Ectodermal cell (in vitro differentiated cells): ENCODE data around the gene SDHB. TPM values are rescaled to one million over a fixed set of nuclear protein-coding genes. Genes with fewer than 3 reads are reported as not detected.

Source experiments
- H3K27ac ChIP-seq: 2 replicates; pipeline ENCODE4 v1.7.0; 2013; ENCODE audit warnings: mild to moderate bottlenecking, low read depth, low read length; ENCODE audit not compliant: insufficient read depth, poor library complexity, severe bottlenecking
- H3K27me3 ChIP-seq: 2 replicates; pipeline ENCODE4 v1.7.0; 2013; ENCODE audit warnings: mild to moderate bottlenecking, low read length; ENCODE audit not compliant: insufficient read depth, control insufficient read depth, poor library complexity, severe bottlenecking
- H3K36me3 ChIP-seq: one replicate; pipeline ENCODE4 v1.7.0; 2013; ENCODE audit warnings: low read length; ENCODE audit not compliant: control insufficient read depth, insufficient read depth
- H3K4me1 ChIP-seq: one replicate; pipeline ENCODE4 v1.7.0; 2013; ENCODE audit warnings: low read length; ENCODE audit not compliant: control insufficient read depth, insufficient read depth
- H3K4me3 ChIP-seq: 2 replicates; pipeline ENCODE4 v1.7.0; 2013; ENCODE audit warnings: low read depth, low read length, control low read depth; ENCODE audit not compliant: insufficient read depth
- H3K9me3 ChIP-seq: 2 replicates; pipeline ENCODE4 v1.7.0; 2013; ENCODE audit warnings: mild to moderate bottlenecking, low read length, moderate library complexity; ENCODE audit not compliant: control insufficient read depth
- WGBS, 2 experiments: methylation state at CpG; one replicate each; pipeline ENCODE4 v1.1.7; 2013; ENCODE audit warnings: missing lambda C conversion rate in 2 of 2; 5-methylcytosine and 5-hydroxymethylcytosine counted together
- polyA plus RNA-seq, 4 experiments: library from polyadenylated mRNA; stranded (reverse); fragments of 50-300 nt; gene quantifications; one replicate each; pipeline ENCODE4 v1.2.3, GENCODE V29; 2013

The SDHB gene
- 61.7 TPM for polyA plus RNA-seq (2013, experiment 1 of 4)
- polyA plus RNA-seq (2013, experiment 2 of 4) = 52.3 TPM
- polyA plus RNA-seq (2013, experiment 3 of 4) = 68.3 TPM
- polyA plus RNA-seq (2013, experiment 4 of 4) = 77.8 TPM

GRCh38 chr1:17053685-17054410, at the start of gene SDHB:
Gene SDHB (minus strand): TSS chr1:17054032. CDS start chr1:17054019, 13 bp downstream.
- Histone ChIP-seq H3K27me3 (no peaks in the 10 kb centered on the region), H3K36me3 (peaks cover 8% of the 10 kb centered on the region), H3K9me3 (no peaks in the 10 kb centered on the region), H3K4me1 (peaks cover 9% of the 10 kb centered on the region), H3K27ac (peak within 1 kb of the TSS; percentile 4), H3K4me3 (peak within 1 kb of the TSS; percentile 79)
- 0 to 1% methylated on average over 44 of the region's 44 CpGs for WGBS, 2 experiments

DNA sequence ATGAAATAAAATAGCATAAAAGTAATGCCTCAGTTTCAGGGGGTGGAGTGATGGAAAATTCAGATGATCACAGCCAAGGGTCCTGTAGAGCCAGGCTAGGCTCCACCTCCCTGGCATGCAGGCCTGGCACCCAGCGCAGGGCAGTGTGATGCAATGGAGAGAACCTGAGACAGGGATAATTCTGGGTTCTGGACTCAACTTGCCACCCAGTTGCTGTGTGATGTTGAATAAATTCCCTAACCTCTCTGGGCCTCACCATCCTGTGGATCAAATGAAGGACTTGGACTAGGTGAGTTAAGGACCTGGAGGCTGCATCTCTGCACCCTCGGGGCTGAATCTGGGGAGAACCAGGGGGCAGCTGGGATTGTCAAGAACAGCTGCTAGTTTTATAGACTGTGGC, 48.4 kb upstream of the SDHB start:
- H3K36me3 ChIP-seq = no peaks in the 10 kb centered on the region
- peaks cover 19% of the 10 kb centered on the region for H3K4me1 ChIP-seq
- H3K9me3 ChIP-seq = no peaks in the 10 kb centered on the region
- no peak overlapping the region for H3K27ac ChIP-seq
- 87 to 92% methylated on average over 2 of the region's 2 CpGs for whole genome bisulfite sequencing, 2 experiments
- no peaks in the 10 kb centered on the region for H3K27me3 ChIP-seq
- no peak overlapping the region for H3K4me3 ChIP-seq

GRCh38 chr1:17101261-17101660, 47.4 kb upstream of the SDHB start:
- WGBS, 2 experiments = 83 to 88% methylated on average over 4 of the region's 4 CpGs
- H3K36me3 ChIP-seq = no peaks in the 10 kb centered on the region
- H3K4me3 ChIP-seq = no peak overlapping the region
- H3K4me1 ChIP-seq = peaks cover 24% of the 10 kb centered on the region
- H3K27ac ChIP-seq = no peak overlapping the region
- no peaks in the 10 kb centered on the region for H3K9me3 ChIP-seq
- H3K27me3 ChIP-seq = no peaks in the 10 kb centered on the region

- WGBS, 2 experiments = 87 to 89% methylated on average over 10 of the region's 10 CpGs
- Histone ChIP-seq H3K27me3 (no peaks in the 10 kb centered on the region), H3K36me3 (no peaks in the 10 kb centered on the region), H3K4me1 (peaks cover 28% of the 10 kb centered on the region), H3K4me3 (no peak overlapping the region), H3K27ac (no peak overlapping the region), H3K9me3 (no peaks in the 10 kb centered on the region)
Measured at GRCh38 chr1:17099616-17100340, 45.9 kb upstream of the SDHB start.

DNA sequence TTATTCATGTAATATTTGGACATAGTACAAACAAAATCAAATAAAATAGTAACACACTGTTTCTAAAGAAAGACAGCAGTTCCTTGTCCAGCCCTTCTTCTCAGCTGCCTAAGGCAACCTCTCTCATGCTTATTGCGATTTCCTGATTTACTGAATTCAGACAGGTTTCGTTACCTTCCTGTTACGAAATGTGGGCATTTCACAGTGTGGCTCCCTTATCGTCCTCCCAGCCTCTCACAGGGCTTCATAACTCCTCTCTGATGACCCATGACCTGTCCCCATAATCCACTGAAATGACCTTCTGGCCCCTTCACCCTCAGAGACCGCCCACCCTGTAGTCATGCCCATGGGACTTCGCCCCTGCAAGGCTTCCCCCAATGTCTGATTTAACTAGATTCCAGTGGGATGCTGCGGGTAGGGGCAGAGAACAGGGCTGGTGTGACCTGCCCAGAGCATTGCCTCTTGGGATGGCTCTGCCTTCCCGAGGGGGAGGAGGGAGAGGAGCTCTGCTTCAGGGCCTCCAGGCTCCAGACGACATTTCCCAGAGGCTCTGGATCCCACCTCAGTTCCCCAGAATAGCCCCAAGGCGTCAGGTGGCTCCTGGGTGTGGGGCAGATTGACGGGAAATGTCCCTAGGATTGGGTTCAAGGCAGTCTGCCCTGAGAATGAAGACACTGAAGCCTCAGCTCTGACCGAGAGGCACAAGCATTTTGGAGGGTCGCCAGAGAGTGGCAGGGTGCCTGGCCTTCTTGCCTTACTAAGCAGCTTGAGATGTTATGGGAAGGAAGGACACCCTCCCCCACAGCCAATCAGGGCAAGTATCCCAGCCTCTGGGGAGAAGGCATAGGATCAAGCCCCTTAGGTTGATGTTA, 44.9 kb upstream of the SDHB start:
- Histone ChIP-seq H3K4me1 (peaks cover 28% of the 10 kb centered on the region), H3K27ac (no peak overlapping the region), H3K36me3 (no peaks in the 10 kb centered on the region), H3K9me3 (no peaks in the 10 kb centered on the region), H3K4me3 (no peak overlapping the region), H3K27me3 (no peaks in the 10 kb centered on the region)
- WGBS, 2 experiments = 75% methylated on average over 13 of the region's 13 CpGs

DNA sequence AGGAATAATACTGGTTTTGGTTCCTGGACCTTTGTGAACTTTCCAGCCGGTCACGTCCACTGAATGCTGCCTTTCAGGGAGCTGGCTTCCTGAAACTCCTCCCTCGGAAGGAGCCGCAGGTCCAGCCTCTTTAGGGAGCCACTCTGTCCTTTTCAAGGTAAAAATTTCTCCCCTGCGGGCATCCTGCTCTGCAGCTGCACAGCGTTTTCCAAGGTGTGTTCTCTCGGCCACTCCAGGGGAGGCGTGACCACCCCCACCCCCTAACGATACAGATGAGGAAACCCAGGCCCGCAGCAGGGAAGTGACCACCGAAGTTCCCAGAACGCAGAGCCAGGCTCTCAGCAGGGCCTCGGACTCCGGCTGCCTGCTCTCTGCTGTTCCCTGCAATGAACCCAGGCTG, 44.0 kb upstream of the SDHB start:
- H3K4me3 ChIP-seq = no peak overlapping the region
- WGBS, 2 experiments = 30 to 39% methylated on average over 14 of the region's 14 CpGs
- no peaks in the 10 kb centered on the region for H3K27me3 ChIP-seq
- H3K36me3 ChIP-seq = no peaks in the 10 kb centered on the region
- H3K9me3 ChIP-seq = no peaks in the 10 kb centered on the region
- peaks cover 28% of the 10 kb centered on the region for H3K4me1 ChIP-seq
- no peak overlapping the region for H3K27ac ChIP-seq

DNA sequence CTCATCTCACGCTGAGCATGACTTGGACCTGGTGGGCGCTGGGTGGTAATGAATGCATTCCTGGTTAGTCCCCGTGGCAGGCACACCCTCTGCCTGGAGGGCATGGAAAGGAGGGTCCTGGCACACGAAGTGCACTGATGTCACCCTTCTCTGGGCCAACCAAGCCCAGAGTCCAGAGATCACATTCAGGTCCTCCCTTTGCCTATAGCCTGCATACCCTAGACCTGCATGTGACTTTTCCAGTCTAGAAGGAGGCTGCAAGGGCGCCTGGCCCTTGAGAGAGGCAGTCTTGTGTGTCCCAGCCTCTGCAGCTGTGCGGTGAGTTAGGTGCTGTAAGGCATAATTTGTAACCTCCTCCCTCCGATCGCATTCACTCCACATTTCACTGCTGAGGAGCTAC, 43.3 kb upstream of the SDHB start:
- H3K36me3 ChIP-seq = no peaks in the 10 kb centered on the region

DNA sequence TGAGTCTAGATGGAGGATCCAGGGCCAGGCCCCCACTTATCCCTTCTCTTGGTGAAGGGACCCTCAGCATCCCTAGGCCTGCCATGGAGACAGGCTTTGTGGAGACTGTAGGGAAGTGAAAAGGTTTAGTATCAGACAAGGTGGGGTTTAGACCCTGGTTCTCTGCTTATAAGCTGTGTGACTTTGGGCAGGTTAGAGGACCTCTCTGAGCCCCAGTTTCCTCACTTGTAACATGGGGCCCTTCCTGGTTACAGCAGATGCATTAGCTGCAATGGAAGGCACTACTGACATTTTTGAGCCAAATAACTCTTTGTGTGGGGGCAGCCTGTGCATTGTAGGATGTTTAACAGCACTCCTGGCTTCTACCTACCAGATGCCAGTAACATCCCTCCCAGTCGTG, 42.8 kb upstream of the SDHB start:
- H3K4me1 ChIP-seq = peaks cover 28% of the 10 kb centered on the region
- no peaks in the 10 kb centered on the region for H3K36me3 ChIP-seq
- no peak overlapping the region for H3K4me3 ChIP-seq
- H3K27ac ChIP-seq = no peak overlapping the region
- no peaks in the 10 kb centered on the region for H3K27me3 ChIP-seq
- WGBS, 2 experiments = 0 to 5% methylated on average over 1 of the region's 1 CpG
- H3K9me3 ChIP-seq = no peaks in the 10 kb centered on the region

More for the DNA sequence above, 43.3 kb upstream of the SDHB start:
- no peaks in the 10 kb centered on the region for H3K27me3 ChIP-seq
- no peak overlapping the region for H3K4me3 ChIP-seq
- no peak overlapping the region for H3K27ac ChIP-seq
- peaks cover 28% of the 10 kb centered on the region for H3K4me1 ChIP-seq
- no peaks in the 10 kb centered on the region for H3K9me3 ChIP-seq
- 92 to 94% methylated on average over 8 of the region's 8 CpGs for WGBS, 2 experiments

DNA sequence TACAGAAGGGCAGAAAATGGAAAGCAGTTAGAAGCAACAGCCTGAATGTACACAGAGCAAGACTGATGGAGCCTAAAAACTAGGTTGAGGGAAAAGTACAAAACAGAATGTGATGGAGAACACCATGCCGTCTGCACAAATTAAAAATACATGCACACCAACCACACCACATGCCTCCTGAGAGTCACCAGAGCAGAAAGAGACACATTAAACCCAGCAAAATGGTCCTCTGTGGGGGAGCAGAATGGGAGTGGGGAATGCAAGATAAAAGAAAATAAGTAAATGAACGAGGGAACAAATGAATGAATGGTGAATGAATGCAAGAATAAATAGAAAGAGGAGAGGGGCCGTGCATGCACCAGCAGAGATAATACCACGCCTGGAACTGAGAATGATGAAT, 41.3 kb upstream of the SDHB start:
- Histone ChIP-seq H3K27me3 (no peaks in the 10 kb centered on the region), H3K4me1 (peaks cover 28% of the 10 kb centered on the region), H3K36me3 (no peaks in the 10 kb centered on the region), H3K27ac (no peak overlapping the region), H3K9me3 (no peaks in the 10 kb centered on the region), H3K4me3 (no peak overlapping the region)
- 46 to 64% methylated on average over 3 to 4 of the region's 4 CpGs for WGBS, 2 experiments

DNA sequence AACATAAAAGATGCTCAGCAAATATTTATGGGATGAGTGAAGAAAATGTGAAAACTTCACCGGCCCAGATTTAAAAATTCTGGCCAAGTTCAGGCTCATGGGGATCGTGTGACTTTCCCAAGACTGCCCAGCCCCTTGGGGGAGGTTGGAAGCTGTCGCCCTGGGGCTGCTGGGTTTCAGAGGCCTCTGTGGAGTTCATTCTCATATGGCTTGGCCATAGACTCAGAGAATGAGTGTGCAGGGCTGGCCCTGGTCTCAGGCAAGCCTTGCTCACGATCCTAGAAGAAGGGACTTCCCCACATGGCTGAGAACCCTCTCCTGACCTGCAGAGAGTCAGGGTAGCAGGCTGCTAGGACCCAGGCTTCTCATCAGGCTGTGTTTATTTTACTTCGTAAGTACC, 40.8 kb upstream of the SDHB start:
- WGBS, 2 experiments = 88 to 94% methylated on average over 4 to 5 of the region's 5 CpGs
- Histone ChIP-seq H3K27me3 (no peaks in the 10 kb centered on the region), H3K4me3 (no peak overlapping the region), H3K27ac (no peak overlapping the region), H3K9me3 (no peaks in the 10 kb centered on the region), H3K36me3 (no peaks in the 10 kb centered on the region), H3K4me1 (peaks cover 30% of the 10 kb centered on the region)
